Peyer's patch (tissue), 4 donors: ENCODE results near the gene ZKSCAN3.

ENCODE experiments used
- CTCF ChIP-seq, 6 experiments: fragments of 450-650 bp in 4 of 6; fragments of 200-600 bp in 2 of 6; sonication (generic) in 1 of 6; IDR thresholded peaks; one replicate each; pipeline ENCODE4 v1.5.1; 2017 to 2019; ENCODE audit warnings: antibody characterized with exemption in 6 of 6, mild to moderate bottlenecking in 3 of 6, moderate library complexity in 1 of 6
- POLR2A ChIP-seq, 2 donors: fragments of 450-650 bp; IDR thresholded peaks; one replicate each; pipeline ENCODE4 v1.5.1; 2017; ENCODE audit warnings: antibody characterized with exemption in 2 of 2, mild to moderate bottlenecking in 2 of 2, moderate library complexity in 2 of 2

DNA sequence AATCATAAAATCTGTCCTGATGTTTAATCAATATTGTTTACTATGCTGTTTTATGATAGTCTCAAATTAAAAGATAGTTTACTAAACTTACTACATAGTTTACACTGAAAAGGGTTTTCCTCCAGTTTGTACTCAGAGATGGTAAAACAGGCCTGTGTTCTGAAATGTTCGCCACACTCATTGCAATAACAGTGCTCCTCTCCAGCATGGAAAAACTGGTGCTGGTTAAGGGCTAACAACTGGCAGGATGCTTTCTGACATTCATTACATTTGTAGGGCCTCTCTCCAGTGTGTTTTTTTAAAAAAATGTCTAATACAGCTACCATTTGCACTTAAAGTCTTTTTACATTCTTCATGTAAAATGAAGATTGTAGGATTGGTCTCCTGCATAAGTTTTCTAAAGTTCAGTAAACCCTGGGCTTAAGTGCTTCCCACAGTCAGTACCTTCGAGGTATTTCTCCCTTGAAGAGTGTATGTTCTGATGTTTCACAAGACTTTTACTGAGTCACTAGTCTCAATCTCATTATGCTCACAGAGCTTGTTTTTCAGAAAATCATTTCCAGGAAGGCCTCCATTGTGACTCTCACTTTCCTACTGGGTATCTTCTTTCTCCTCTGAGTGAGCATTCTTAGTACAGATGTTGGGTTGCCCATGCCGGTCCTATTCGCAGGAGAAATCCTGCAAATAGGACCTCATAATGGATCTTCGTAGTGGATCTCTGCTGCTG lies 58.5 kb downstream of the ZKSCAN3 start:
- TF ChIP-seq CTCF (IDR thresholded peaks at IDR 0.05): no peak
- TF ChIP-seq POLR2A (IDR thresholded peaks at IDR 0.05): no peak
